HCT116 (cell line): ENCODE measurements around the gene TOP2B. TPM values are rescaled to one million over a fixed set of nuclear protein-coding genes. Genes with fewer than 3 reads are reported as not detected.

Experiments
- ATAC-seq: fragments of 200-7000 bp; cut with Tn5 transposase; 2 replicates; pipeline ENCODE4 v1.9.1; 2020; ENCODE audit warnings: mild to moderate bottlenecking, moderate library complexity
- BruUV-seq: library from RNA; stranded (reverse); fragments of 400-500 nt; replicated peaks from 2 replicates; lab custom pipeline; 2021; lab: Mats Ljungman, UMichigan
- CTCF ChIA-PET: fragments of 300-600 bp; sonication (Branson Sonifier 250); formaldehyde crosslinking; loops from one replicate; lab custom pipeline; 2021; ENCODE audit warnings: antibody characterized with exemption; lab: Charles Lee
- POLR2A ChIA-PET: fragments of 300-600, 350-600 bp; sonication (Branson Sonifier 250); formaldehyde crosslinking; loops from one replicate; lab custom pipeline; 2021; ENCODE audit warnings: antibody characterized with exemption; lab: Charles Lee
- RAD21 ChIA-PET, 2 experiments: fragments of 300-600 bp; sonication (Branson Sonifier 250); formaldehyde crosslinking; loops; one replicate each; lab custom pipeline; 2023; ENCODE audit warnings: low total read pairs in 2 of 2; ENCODE audit not compliant: uncharacterized antibody in 2 of 2, unreplicated experiment in 2 of 2, low non-redundant PET in 1 of 2; lab: Charles Lee
- DNase-seq: peaks from one replicate; pipeline ENCODE4 v3.0.0-alpha.2; 2010; ENCODE audit warnings: low read depth, low spot score
- H2AFZ ChIP-seq: fragments of 200-600 bp; shearing (Covaris generic), sonication (generic); 2 replicates; pipeline ENCODE4 v1.6.1; 2017; ENCODE audit warnings: low read depth, mixed run types, mixed read lengths, antibody characterized with exemption, low read length; ENCODE audit not compliant: poor library complexity, severe bottlenecking
- H3K27ac ChIP-seq: 2 replicates; pipeline ENCODE4 v1.5.1; 2012; ENCODE audit warnings: low read depth, low read length
- H3K27me3 ChIP-seq: fragments of 200-600 bp; sonication (generic); 2 replicates; pipeline ENCODE4 v1.6.1; 2016; ENCODE audit warnings: mixed run types, low read length, mixed read lengths; ENCODE audit not compliant: insufficient read depth
- H3K36me3 ChIP-seq, 2 experiments: fragments of 200-500 bp in 1 of 2; fragments of 200-600 bp in 1 of 2; sonication (Bioruptor generic) in 1 of 2; sonication (generic) in 1 of 2; 2 replicates each; pipeline versions ENCODE4 v1.5.1 to v1.6.1; 2014 to 2016; ENCODE audit warnings: low read length in 2 of 2, inconsistent platforms in 1 of 2, mixed read lengths in 1 of 2, mixed run types in 1 of 2; ENCODE audit not compliant: insufficient read depth in 2 of 2, control insufficient read depth in 1 of 2
- H3K4me1 ChIP-seq, 2 experiments: fragments of 200-600 bp in 1 of 2; sonication (generic) in 1 of 2; 2 replicates each; pipeline versions ENCODE4 v1.5.1 to v1.6.1; 2012 to 2017; ENCODE audit warnings: low read length in 2 of 2, inconsistent platforms in 1 of 2, mild to moderate bottlenecking in 1 of 2, mixed read lengths in 1 of 2, mixed run types in 1 of 2, moderate library complexity in 1 of 2; ENCODE audit not compliant: insufficient read depth in 2 of 2, control insufficient read depth in 1 of 2
- H3K4me2 ChIP-seq: fragments of 200-600 bp; sonication (generic); 2 replicates; pipeline ENCODE4 v1.6.1; 2017; ENCODE audit warnings: mixed run types, low read length, mixed read lengths
- H3K4me3 ChIP-seq, 2 experiments: fragments of 200-600 bp in 1 of 2; sonication (generic) in 1 of 2; replicated peaks in 1 of 2; 2 replicates each; pipeline ENCODE4 v1.5.1; 2011 to 2016; ENCODE audit warnings: low read length in 2 of 2, control low read depth in 1 of 2, low read depth in 1 of 2, mild to moderate bottlenecking in 1 of 2, mixed read lengths in 1 of 2, mixed run types in 1 of 2
- H3K79me2 ChIP-seq: fragments of 200-600 bp; sonication (generic); 2 replicates; pipeline ENCODE4 v1.6.1; 2017; ENCODE audit warnings: mild to moderate bottlenecking, mixed run types, low read length, moderate library complexity, mixed read lengths; ENCODE audit not compliant: insufficient read depth
- H3K9ac ChIP-seq: fragments of 200-600 bp; sonication (generic); 2 replicates; pipeline ENCODE4 v1.6.1; 2016; ENCODE audit warnings: low read length, mixed read lengths
- H3K9me2 ChIP-seq: fragments of 200-600 bp; sonication (generic), shearing (Covaris generic); 2 replicates; pipeline ENCODE4 v1.6.1; 2017; ENCODE audit warnings: mixed run types, mild to moderate bottlenecking, moderate library complexity; ENCODE audit not compliant: insufficient read depth
- H3K9me3 ChIP-seq, 2 experiments: fragments of 200-500 bp in 1 of 2; fragments of 200-600 bp in 1 of 2; sonication (Bioruptor generic) in 1 of 2; sonication (generic) in 1 of 2; 2 replicates each; pipeline ENCODE4 v1.6.1; 2014 to 2017; ENCODE audit warnings: low read length in 2 of 2, mixed read lengths in 2 of 2, inconsistent platforms in 1 of 2, low read depth in 1 of 2, mild to moderate bottlenecking in 1 of 2, mixed run types in 1 of 2, moderate library complexity in 1 of 2; ENCODE audit not compliant: control insufficient read depth in 1 of 2, insufficient read depth in 1 of 2
- H4K20me1 ChIP-seq: fragments of 200-600 bp; sonication (generic), shearing (Covaris generic); 2 replicates; pipeline ENCODE4 v1.6.1; 2017; ENCODE audit warnings: mixed run types, mild to moderate bottlenecking, moderate library complexity; ENCODE audit not compliant: insufficient read depth
- ATF3 ChIP-seq: IDR thresholded peaks from 2 replicates; pipeline ENCODE4 v1.6.1; 2012
- CEBPB ChIP-seq: IDR thresholded peaks from 2 replicates; pipeline ENCODE4 v1.6.1; 2012; ENCODE audit warnings: low read depth
- EGR1 ChIP-seq: IDR thresholded peaks from 2 replicates; pipeline ENCODE4 v1.6.1; 2012; ENCODE audit warnings: low read depth
- ELF1 ChIP-seq: IDR thresholded peaks from 2 replicates; pipeline ENCODE4 v1.6.1; 2012; ENCODE audit warnings: low read depth, borderline replicate concordance
- EZH2 ChIP-seq: fragments of 200-600 bp; sonication (generic); IDR thresholded peaks from 2 replicates; pipeline ENCODE4 v1.6.1; 2017; ENCODE audit warnings: antibody characterized with exemption, mixed run types
- FOSL1 ChIP-seq: IDR thresholded peaks from 2 replicates; pipeline ENCODE4 v1.6.1; 2012; ENCODE audit warnings: low read depth
- JUND ChIP-seq: IDR thresholded peaks from 2 replicates; pipeline ENCODE4 v1.6.1; 2012
- POLR2A ChIP-seq: IDR thresholded peaks from 2 replicates; pipeline ENCODE4 v1.7.0; 2011; ENCODE audit warnings: borderline replicate concordance; ENCODE audit not compliant: insufficient read depth, insufficient read length; ENCODE audit errors: extremely low read depth
- SIN3A ChIP-seq: IDR thresholded peaks from 2 replicates; pipeline ENCODE4 v1.6.1; 2012; ENCODE audit warnings: low read depth
- ZNF274 ChIP-seq: fragments of 200-500 bp; sonication (Bioruptor generic); IDR thresholded peaks from 2 replicates; pipeline ENCODE4 v1.6.1; 2014; ENCODE audit warnings: mild to moderate bottlenecking, low read depth, low read length, inconsistent platforms
- intact Hi-C: fragments of 100-400 bp; cut with micrococcal nuclease; formaldehyde crosslinking; loops from 2 replicates; pipeline ENCODE4 v1.10.0; 2022
- total RNA-seq: library from RNA; stranded (reverse); gene quantifications from one replicate; pipeline ENCODE4 v1.2.1, GENCODE V29; 2021; ENCODE audit not compliant: unreplicated experiment
- TF ChIP-seq, protein P1 (sequence below): IDR thresholded peaks from 2 replicates; pipeline ENCODE4 v1.6.1; 2012
- TF ChIP-seq, protein P2 (sequence below): IDR thresholded peaks from 2 replicates; pipeline ENCODE4 v1.6.1; 2011; ENCODE audit warnings: mild to moderate bottlenecking, low read length, moderate library complexity; ENCODE audit not compliant: insufficient replicate concordance; ENCODE audit errors: extremely low read depth

Gene TOP2B
- total RNA-seq, 1 experiment from 2014 or later, result 101 TPM

- DNase-seq (no peak), ATAC-seq (no peak)
- Histone ChIP-seq H3K9me2 (no peaks in the 10 kb centered on the region), H4K20me1 (no peaks in the 10 kb centered on the region), H2AFZ (no peak overlapping the region), H3K79me2 (no peaks in the 10 kb centered on the region), H3K36me3 (no peaks in the 10 kb centered on the region), H3K27me3 (peaks cover 34% of the 10 kb centered on the region), H3K4me2 (no peak overlapping the region), H3K9ac (no peak overlapping the region), H3K9me3 (no peaks in the 10 kb centered on the region), H3K4me3 (no peak overlapping the region), H3K4me1 (no peaks in the 10 kb centered on the region), H3K27ac (no peak overlapping the region)
- ChIA-PET RAD21 (no interaction called here), POLR2A (no interaction called here), CTCF (no interaction called here)
- intact Hi-C loops, result no loop called here
- no TSS peak for BruUV-seq
- no peak for TF ChIP-seq ELF1
- no peak for TF ChIP-seq POLR2A
- TF ChIP-seq ZNF274, result no peak
- TF ChIP-seq, protein P1, sequence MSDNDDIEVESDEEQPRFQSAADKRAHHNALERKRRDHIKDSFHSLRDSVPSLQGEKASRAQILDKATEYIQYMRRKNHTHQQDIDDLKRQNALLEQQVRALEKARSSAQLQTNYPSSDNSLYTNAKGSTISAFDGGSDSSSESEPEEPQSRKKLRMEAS, result no peak
- no peak for TF ChIP-seq EZH2
- no peak for TF ChIP-seq SIN3A
- TF ChIP-seq ATF3, result no peak
- no peak for TF ChIP-seq CEBPB
- TF ChIP-seq, protein P2, sequence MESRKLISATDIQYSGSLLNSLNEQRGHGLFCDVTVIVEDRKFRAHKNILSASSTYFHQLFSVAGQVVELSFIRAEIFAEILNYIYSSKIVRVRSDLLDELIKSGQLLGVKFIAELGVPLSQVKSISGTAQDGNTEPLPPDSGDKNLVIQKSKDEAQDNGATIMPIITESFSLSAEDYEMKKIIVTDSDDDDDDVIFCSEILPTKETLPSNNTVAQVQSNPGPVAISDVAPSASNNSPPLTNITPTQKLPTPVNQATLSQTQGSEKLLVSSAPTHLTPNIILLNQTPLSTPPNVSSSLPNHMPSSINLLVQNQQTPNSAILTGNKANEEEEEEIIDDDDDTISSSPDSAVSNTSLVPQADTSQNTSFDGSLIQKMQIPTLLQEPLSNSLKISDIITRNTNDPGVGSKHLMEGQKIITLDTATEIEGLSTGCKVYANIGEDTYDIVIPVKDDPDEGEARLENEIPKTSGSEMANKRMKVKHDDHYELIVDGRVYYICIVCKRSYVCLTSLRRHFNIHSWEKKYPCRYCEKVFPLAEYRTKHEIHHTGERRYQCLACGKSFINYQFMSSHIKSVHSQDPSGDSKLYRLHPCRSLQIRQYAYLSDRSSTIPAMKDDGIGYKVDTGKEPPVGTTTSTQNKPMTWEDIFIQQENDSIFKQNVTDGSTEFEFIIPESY, result no peak
- TF ChIP-seq EGR1, result no peak
- no peak for TF ChIP-seq JUND
- TF ChIP-seq FOSL1, result no peak
Observed at GRCh38 chr3:25565807-25566206, 98.9 kb downstream of the TOP2B start.
